Neutrophil (primary cell): ENCODE data around the gene NUFIP2.
"Not testable (repeated sequence)": the region's sequence is repeated elsewhere in the genome, so short reads cannot be mapped to it uniquely, and the experiment has no call there.

ENCODE experiments used
- H3K27ac ChIP-seq: fragments of 200-600 bp; sonication (generic); 2 replicates; pipeline ENCODE4 v1.5.1; 2016; ENCODE audit warnings: mild to moderate bottlenecking, moderate library complexity
- H3K27me3 ChIP-seq: fragments of 200-600 bp; sonication (generic); 2 replicates; pipeline ENCODE4 v1.6.0; 2016; ENCODE audit warnings: mild to moderate bottlenecking
- H3K36me3 ChIP-seq: fragments of 200-600 bp; sonication (generic); 2 replicates; pipeline ENCODE4 v1.5.1; 2017
- H3K4me1 ChIP-seq, 2 experiments: fragments of 200-600 bp in 1 of 2; sonication (generic) in 1 of 2; 1 replicate in 1 of 2; 2 replicates in 1 of 2; pipeline versions ENCODE4 v1.5.1 to v1.6.1; 2013 to 2016; ENCODE audit warnings: low read depth in 1 of 2, low read length in 1 of 2, mild to moderate bottlenecking in 1 of 2, moderate library complexity in 1 of 2; ENCODE audit not compliant: control insufficient read depth in 1 of 2, insufficient read depth in 1 of 2
- H3K4me3 ChIP-seq, 2 experiments: fragments of 200-600 bp in 1 of 2; sonication (generic) in 1 of 2; 1 replicate in 1 of 2; 2 replicates in 1 of 2; pipeline ENCODE4 v1.5.1; 2013 to 2016; ENCODE audit warnings: low read depth in 1 of 2, low read length in 1 of 2, mild to moderate bottlenecking in 1 of 2, moderate library complexity in 1 of 2
- H3K9me3 ChIP-seq: fragments of 200-600 bp; sonication (generic); 2 replicates; pipeline ENCODE4 v1.5.1; 2016
- CTCF ChIP-seq: fragments of 200-600 bp; sonication (generic); IDR thresholded peaks from 2 replicates; pipeline ENCODE4 v1.5.1; 2016; ENCODE audit warnings: antibody characterized with exemption

Gene NUFIP2

GRCh38 chr17:29278692-29279091 is 15.3 kb downstream of the NUFIP2 start:
- no peak for TF ChIP-seq CTCF
- H3K27ac ChIP-seq: no peak overlapping the region
- peaks cover 0 to 15% of the 10 kb centered on the region in 2 experiments for H3K4me1 ChIP-seq
- H3K27me3 ChIP-seq: no peaks in the 10 kb centered on the region
- no peak overlapping the region for H3K4me3 ChIP-seq
- peaks cover 57% of the 10 kb centered on the region for H3K36me3 ChIP-seq
- H3K9me3 ChIP-seq: no peaks in the 10 kb centered on the region

GRCh38 chr17:29273924-29274323 is 20.0 kb downstream of the NUFIP2 start:
- Histone ChIP-seq H3K9me3 (no peaks in the 10 kb centered on the region), H3K36me3 (peaks cover 45% of the 10 kb centered on the region), H3K27ac (no peak overlapping the region), H3K4me1 (peaks cover 9 to 12% of the 10 kb centered on the region in 2 experiments), H3K27me3 (no peaks in the 10 kb centered on the region), H3K4me3 (no peak overlapping the region)
- TF ChIP-seq CTCF: no peak

GRCh38 chr17:29271980-29272379 is 22.0 kb downstream of the NUFIP2 start:
- H3K9me3 ChIP-seq, H3K4me1 ChIP-seq, H3K27me3 ChIP-seq, H3K4me3 ChIP-seq: not testable (repeated sequence)
- Histone ChIP-seq H3K36me3 (peaks cover 39% of the 10 kb centered on the region), H3K27ac (peak overlapping the region; percentile 42)

GRCh38 chr17:29263916-29264315 is 30.0 kb downstream of the NUFIP2 start:
- peaks cover 10 to 14% of the 10 kb centered on the region in 2 experiments for H3K4me1 ChIP-seq
- no peak overlapping the region for H3K4me3 ChIP-seq
- H3K27ac ChIP-seq: no peak overlapping the region
- H3K9me3 ChIP-seq: no peaks in the 10 kb centered on the region
- no peaks in the 10 kb centered on the region for H3K27me3 ChIP-seq
- H3K36me3 ChIP-seq: peaks cover 77% of the 10 kb centered on the region
- TF ChIP-seq CTCF: no peak

GRCh38 chr17:29257756-29258155 is 36.2 kb downstream of the NUFIP2 start:
- H3K9me3 ChIP-seq: no peaks in the 10 kb centered on the region
- TF ChIP-seq CTCF: no peak
- H3K4me3 ChIP-seq: no peak overlapping the region
- peaks cover 26 to 27% of the 10 kb centered on the region in 2 experiments for H3K4me1 ChIP-seq
- H3K27me3 ChIP-seq: no peaks in the 10 kb centered on the region
- H3K27ac ChIP-seq: no peak overlapping the region
- H3K36me3 ChIP-seq: peaks cover 53% of the 10 kb centered on the region

GRCh38 chr17:29256735-29257466 is 37.0 kb downstream of the NUFIP2 start:
- no peak overlapping the region for H3K4me3 ChIP-seq

More at GRCh38 chr17:29256735-29257466, 37.0 kb downstream of the NUFIP2 start:
- no peak for TF ChIP-seq CTCF
- peaks cover 26 to 27% of the 10 kb centered on the region in 2 experiments for H3K4me1 ChIP-seq
- no peaks in the 10 kb centered on the region for H3K27me3 ChIP-seq
- no peaks in the 10 kb centered on the region for H3K9me3 ChIP-seq
- H3K27ac ChIP-seq: no peak overlapping the region
- H3K36me3 ChIP-seq: peaks cover 46% of the 10 kb centered on the region
